ENCODE data around the gene KIF1B.

KIF1B gene

DNA sequence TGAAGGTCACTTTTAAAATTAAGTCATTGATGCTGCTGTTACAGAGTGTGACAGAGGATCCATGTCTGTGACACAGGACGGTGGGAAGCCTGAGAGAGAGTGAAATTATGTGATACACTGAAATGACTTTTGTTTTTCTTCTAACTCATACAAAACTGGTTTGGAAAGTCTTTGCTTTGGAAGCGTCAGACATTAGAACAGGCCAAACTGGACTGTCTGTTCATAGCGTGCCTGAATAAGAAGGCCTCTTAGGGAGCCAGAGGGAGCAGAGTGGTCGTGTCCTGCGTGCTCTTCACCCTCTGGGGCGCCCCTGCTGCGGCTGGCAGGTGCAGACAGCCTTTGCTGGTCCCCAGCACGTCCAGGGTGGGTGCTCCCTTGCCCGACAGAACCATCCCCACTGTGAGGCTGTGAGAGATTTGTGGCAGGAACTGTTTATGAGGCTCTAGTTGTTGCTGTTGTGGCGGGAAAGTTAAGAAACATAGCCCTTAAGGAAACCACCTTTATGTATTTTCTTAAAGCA is 168.8 kb downstream of the KIF1B start:
- Histone ChIP-seq H3K9ac (ENCODE audit: low read length) (no peak overlapping the region), H3K4me3 (ENCODE audit: low read length) (no peak overlapping the region), H3K27ac (ENCODE audit: low read length) (no peak overlapping the region)

DNA sequence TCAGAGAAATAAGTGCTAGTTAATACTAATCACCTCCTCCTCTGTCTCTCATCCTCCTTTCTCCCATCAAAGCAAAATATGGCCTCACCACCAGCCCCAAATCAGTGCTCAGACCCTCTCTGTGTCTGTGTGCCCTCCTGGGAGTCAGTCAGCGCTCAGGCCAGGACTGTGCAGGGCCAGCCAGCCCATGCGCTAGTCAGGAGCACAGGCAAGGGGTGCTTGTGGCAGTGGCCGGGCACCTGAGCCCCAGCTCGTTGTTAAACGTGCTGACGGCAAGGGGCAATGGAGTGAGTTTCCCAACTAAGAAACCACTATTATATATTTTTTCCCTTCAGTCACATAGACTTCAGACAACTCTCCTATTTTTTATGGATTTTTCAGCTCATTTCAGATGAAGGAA is 169.3 kb downstream of the KIF1B start:
- H3K27ac ChIP-seq (ENCODE audit: low read length), result no peak overlapping the region
- no peak overlapping the region for H3K9ac ChIP-seq (ENCODE audit: low read length)
- H3K4me3 ChIP-seq (ENCODE audit: low read length), result no peak overlapping the region
- H3K36me3 ChIP-seq (ENCODE audit: control insufficient read depth, low read depth, low read length), result peaks cover 34% of the 10 kb centered on the region
- no peaks in the 10 kb centered on the region for H3K27me3 ChIP-seq (ENCODE audit: control insufficient read depth, insufficient read depth, low read length)
- no peaks in the 10 kb centered on the region for H3K9me3 ChIP-seq (ENCODE audit: control insufficient read depth, low read depth, low read length)
- H3K4me1 ChIP-seq (ENCODE audit: control insufficient read depth, low read depth, low read length), result no peaks in the 10 kb centered on the region

More for the DNA sequence above, 168.8 kb downstream of the KIF1B start:
- no peaks in the 10 kb centered on the region for H3K27me3 ChIP-seq (ENCODE audit: control insufficient read depth, insufficient read depth, low read length)
- H3K36me3 ChIP-seq (ENCODE audit: control insufficient read depth, low read depth, low read length), result peaks cover 39% of the 10 kb centered on the region
- H3K9me3 ChIP-seq (ENCODE audit: control insufficient read depth, low read depth, low read length), result no peaks in the 10 kb centered on the region
- H3K4me1 ChIP-seq (ENCODE audit: control insufficient read depth, low read depth, low read length), result no peaks in the 10 kb centered on the region

DNA sequence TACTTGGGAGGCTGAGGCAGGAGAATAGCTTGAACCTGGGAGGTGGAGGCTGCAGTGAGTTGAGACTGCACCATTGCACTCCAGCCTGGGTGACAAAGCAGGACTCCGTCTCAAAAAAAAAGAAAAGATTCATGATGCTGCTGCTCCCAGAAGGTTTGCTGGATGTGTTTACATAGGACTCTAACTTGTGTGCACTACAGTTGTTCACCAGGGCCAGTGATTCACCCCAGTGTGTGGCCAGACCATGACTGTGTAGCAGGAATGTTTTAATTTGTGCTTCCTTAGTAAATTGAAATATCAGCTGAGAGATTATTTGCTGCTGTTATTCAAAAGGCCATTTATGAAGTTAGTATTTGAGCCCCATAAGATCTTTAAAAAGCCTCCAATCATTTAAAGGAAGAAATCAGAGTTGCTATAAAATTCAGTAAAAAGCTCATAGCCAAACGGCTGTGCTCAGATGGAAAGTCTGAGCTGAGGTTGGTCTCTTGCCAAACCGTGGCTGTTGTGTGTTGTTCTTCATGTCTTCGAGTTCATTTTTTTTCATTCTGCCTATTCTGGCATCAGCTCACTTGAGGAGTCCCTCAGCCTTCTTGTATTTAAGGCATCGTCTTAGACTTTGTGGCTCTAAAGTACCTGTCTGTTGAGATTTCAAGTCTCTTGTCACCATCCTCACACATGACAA is 170.4 kb downstream of the KIF1B start:
- Histone ChIP-seq H3K4me3 (ENCODE audit: low read length) (no peak overlapping the region), H3K27ac (ENCODE audit: low read length) (no peak overlapping the region), H3K9me3 (ENCODE audit: control insufficient read depth, low read depth, low read length) (no peaks in the 10 kb centered on the region), H3K36me3 (ENCODE audit: control insufficient read depth, low read depth, low read length) (peaks cover 26% of the 10 kb centered on the region), H3K27me3 (ENCODE audit: control insufficient read depth, insufficient read depth, low read length) (no peaks in the 10 kb centered on the region), H3K4me1 (ENCODE audit: control insufficient read depth, low read depth, low read length) (no peaks in the 10 kb centered on the region), H3K9ac (ENCODE audit: low read length) (no peak overlapping the region)

DNA sequence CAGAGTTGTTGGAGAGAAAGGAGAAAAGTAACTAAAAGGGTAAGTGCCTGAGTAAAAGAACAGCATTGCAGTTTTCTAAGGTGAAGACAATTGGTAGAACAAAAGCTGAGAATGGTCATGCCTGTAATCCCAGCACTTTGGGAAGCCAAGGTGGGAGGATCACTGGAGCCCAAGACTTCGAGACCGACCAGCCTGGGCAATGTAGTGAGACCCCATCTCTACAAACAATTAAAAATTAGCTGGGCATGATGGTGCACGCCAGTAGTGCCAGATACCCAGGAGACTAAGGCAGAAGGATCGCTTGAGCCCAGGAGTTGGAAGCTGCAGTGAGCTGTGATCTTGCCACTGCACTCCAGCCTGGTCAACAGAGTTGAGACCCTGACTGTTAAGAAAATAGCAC is 173.3 kb downstream of the KIF1B start:
- Histone ChIP-seq H3K27ac (ENCODE audit: low read length) (no peak overlapping the region), H3K27me3 (ENCODE audit: control insufficient read depth, insufficient read depth, low read length) (no peaks in the 10 kb centered on the region), H3K9ac (ENCODE audit: low read length) (no peak overlapping the region), H3K36me3 (ENCODE audit: control insufficient read depth, low read depth, low read length) (peaks cover 9% of the 10 kb centered on the region), H3K9me3 (ENCODE audit: control insufficient read depth, low read depth, low read length) (no peaks in the 10 kb centered on the region), H3K4me1 (ENCODE audit: control insufficient read depth, low read depth, low read length) (peaks cover 8% of the 10 kb centered on the region), H3K4me3 (ENCODE audit: low read length) (no peak overlapping the region)

DNA sequence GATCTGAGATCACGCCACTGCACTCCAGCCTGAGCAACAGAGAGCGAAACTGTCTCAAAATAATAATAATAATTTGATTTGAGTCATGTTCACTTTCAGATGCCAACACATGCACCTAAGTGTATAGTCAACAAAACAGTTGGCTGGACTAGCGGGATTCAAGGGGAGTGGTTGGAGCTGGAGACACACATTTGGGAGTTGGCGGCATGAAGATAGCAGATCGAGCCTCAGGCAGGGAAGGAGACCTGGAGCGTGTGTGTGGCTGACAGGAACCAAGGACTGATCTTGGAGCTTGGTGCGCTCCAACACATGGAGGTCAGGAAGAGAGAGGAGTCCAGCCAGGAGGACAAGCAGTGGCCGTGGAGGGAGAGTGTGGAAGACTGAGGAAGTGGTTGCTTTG is 173.8 kb downstream of the KIF1B start:
- Histone ChIP-seq H3K27ac (ENCODE audit: low read length) (no peak overlapping the region), H3K9ac (ENCODE audit: low read length) (no peak overlapping the region), H3K4me3 (ENCODE audit: low read length) (no peak overlapping the region), H3K4me1 (ENCODE audit: control insufficient read depth, low read depth, low read length) (peaks cover 8% of the 10 kb centered on the region), H3K9me3 (ENCODE audit: control insufficient read depth, low read depth, low read length) (no peaks in the 10 kb centered on the region), H3K36me3 (ENCODE audit: control insufficient read depth, low read depth, low read length) (peaks cover 3% of the 10 kb centered on the region), H3K27me3 (ENCODE audit: control insufficient read depth, insufficient read depth, low read length) (no peaks in the 10 kb centered on the region)

DNA sequence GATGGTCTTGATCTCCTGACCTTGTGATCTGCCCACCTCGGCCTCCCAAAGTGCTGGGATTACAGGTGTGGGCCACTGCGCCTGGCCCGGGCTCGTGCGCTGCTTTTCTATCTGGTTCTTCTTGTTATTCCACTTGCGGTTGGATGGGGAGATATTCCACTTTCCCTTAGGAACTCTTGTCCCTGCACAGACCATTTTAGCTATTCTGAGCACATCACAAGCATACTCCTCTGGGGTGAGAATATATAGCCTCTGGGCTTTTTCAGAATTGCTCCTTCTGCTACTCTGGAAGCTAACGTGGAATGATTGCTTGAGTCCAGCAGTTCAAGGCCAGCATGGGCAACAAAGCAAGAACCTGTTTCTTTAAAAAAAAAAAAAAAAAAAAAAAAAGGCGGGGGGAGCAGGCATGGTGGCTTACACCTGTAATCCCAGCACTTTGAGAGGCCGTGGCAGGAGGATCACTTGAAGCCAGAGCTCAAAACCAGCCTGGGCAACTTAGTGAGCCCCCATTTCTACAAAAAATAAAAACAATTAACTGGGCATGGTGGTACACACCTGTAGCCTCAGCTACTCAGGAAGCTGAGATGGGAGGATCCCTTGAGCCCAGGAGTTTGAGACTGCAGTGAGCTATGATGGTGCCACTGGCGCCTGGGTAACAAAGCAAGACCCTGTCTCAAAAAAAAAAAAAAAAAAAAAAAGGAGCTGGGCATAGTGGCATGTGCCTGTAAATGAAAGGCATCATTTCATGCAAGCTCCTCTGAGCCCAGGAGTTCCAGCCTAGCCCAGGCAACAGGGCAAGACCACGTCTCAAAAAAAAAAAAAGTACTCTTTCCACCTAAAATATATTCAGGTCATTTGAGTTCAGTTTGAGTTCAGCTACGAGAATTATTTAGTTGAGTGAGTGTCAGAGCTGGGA is 176.6 kb downstream of the KIF1B start:
- H3K27ac ChIP-seq (ENCODE audit: low read length), result peak overlapping the region; percentile 42
- no peaks in the 10 kb centered on the region for H3K27me3 ChIP-seq (ENCODE audit: control insufficient read depth, insufficient read depth, low read length)
- H3K36me3 ChIP-seq (ENCODE audit: control insufficient read depth, low read depth, low read length), result no peaks in the 10 kb centered on the region
- H3K9me3 ChIP-seq (ENCODE audit: control insufficient read depth, low read depth, low read length), result no peaks in the 10 kb centered on the region
- H3K4me3 ChIP-seq (ENCODE audit: low read length), result no peak overlapping the region
- peak overlapping the region; percentile 33 for H3K9ac ChIP-seq (ENCODE audit: low read length)
- peaks cover 8% of the 10 kb centered on the region for H3K4me1 ChIP-seq (ENCODE audit: control insufficient read depth, low read depth, low read length)

DNA sequence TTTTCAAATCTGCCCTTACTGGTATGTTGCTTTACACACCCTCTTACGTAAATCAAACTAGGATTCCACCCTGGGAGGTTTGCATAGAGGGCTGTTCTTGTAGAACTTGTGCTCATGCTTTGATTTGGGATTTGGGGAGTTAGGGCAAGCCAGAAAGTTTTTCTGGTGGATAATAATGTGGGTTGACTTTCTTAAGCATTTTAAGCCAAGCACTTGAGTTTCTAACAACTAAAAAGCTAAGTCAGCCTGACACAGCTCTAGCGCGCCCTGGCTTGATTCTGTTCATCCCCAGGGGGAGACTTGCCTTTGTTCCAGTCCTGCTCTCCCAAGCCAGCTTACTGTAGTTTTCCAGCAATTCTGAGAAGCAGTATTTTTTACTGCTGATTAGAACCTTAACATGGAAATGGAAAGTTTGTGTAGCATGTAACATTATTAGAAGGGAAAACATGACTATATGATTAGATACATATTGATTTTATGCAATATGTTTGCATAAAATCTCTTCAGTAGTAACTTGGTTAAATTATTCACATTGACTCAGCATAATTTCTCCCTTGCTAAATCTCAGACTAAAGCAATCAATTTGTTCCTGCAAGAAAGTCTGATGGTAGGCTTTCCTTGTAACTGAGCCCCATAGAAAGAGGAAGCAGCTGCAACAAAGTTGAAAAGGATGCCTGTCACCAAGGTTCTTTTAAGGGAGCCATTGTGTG is 177.5 kb downstream of the KIF1B start:
- peaks cover 8% of the 10 kb centered on the region for H3K4me1 ChIP-seq (ENCODE audit: control insufficient read depth, low read depth, low read length)
- no peaks in the 10 kb centered on the region for H3K9me3 ChIP-seq (ENCODE audit: control insufficient read depth, low read depth, low read length)
- H3K27ac ChIP-seq (ENCODE audit: low read length), result peak overlapping the region; percentile 42
- no peaks in the 10 kb centered on the region for H3K36me3 ChIP-seq (ENCODE audit: control insufficient read depth, low read depth, low read length)
- H3K4me3 ChIP-seq (ENCODE audit: low read length), result no peak overlapping the region
- peak overlapping the region; percentile 33 for H3K9ac ChIP-seq (ENCODE audit: low read length)
- H3K27me3 ChIP-seq (ENCODE audit: control insufficient read depth, insufficient read depth, low read length), result no peaks in the 10 kb centered on the region

DNA sequence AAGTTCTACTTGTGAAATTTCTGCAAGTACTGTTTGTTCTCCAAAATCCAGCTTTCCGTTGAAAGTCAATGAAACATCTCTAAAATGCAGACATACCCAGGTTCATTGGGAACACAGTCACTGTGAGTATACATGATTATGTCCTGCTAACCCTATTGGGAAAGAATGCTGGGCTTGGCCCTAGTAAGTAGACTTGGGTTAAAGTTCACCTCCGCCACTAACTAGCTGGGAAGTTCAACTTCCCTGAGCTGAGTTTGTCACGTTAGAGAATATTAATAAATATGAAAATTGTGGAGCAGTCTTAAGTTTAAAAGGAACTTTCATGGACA is 178.0 kb downstream of the KIF1B start:
- Histone ChIP-seq H3K36me3 (ENCODE audit: control insufficient read depth, low read depth, low read length) (no peaks in the 10 kb centered on the region), H3K4me1 (ENCODE audit: control insufficient read depth, low read depth, low read length) (peaks cover 8% of the 10 kb centered on the region), H3K4me3 (ENCODE audit: low read length) (no peak overlapping the region), H3K27me3 (ENCODE audit: control insufficient read depth, insufficient read depth, low read length) (no peaks in the 10 kb centered on the region), H3K9ac (ENCODE audit: low read length) (no peak overlapping the region), H3K27ac (ENCODE audit: low read length) (no peak overlapping the region), H3K9me3 (ENCODE audit: control insufficient read depth, low read depth, low read length) (no peaks in the 10 kb centered on the region)

DNA sequence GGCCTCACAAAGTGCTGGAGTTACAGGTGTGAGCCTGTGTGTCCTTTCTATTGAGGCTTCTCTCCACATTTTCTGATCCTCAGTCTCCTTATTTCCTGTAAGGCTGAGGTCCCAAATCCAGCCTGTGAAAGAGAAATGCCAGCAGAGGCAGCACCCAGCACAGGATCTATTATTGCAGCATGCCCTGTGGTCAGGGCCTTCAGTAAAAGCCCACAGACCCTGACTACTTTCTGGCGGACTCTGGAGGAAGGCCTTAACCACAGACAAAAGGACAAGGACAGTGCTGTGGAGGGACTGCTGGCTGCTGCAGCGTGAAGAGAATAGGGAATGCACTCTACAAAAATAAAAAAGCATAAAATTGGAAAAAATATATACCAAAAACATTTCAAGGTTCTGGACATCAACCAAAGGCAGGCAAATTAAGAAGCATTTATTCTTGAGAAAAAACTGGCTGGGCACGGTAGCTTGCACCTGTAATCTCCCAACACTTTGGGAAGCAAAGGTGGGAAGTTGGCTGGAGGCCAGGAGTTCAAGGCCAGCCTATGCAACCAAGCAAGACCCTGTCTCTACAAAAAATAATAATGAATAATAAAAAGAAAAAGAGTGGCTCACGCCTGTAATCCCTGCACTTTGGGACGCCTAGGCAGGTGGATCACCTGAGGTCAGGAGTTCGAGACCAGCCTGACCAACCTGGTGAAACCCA is 179.1 kb downstream of the KIF1B start:
- H3K9ac ChIP-seq (ENCODE audit: low read length), result no peak overlapping the region
- no peaks in the 10 kb centered on the region for H3K36me3 ChIP-seq (ENCODE audit: control insufficient read depth, low read depth, low read length)
- no peak overlapping the region for H3K4me3 ChIP-seq (ENCODE audit: low read length)
- H3K9me3 ChIP-seq (ENCODE audit: control insufficient read depth, low read depth, low read length), result no peaks in the 10 kb centered on the region
- no peak overlapping the region for H3K27ac ChIP-seq (ENCODE audit: low read length)
- H3K27me3 ChIP-seq (ENCODE audit: control insufficient read depth, insufficient read depth, low read length), result no peaks in the 10 kb centered on the region
- H3K4me1 ChIP-seq (ENCODE audit: control insufficient read depth, low read depth, low read length), result peaks cover 8% of the 10 kb centered on the region

DNA sequence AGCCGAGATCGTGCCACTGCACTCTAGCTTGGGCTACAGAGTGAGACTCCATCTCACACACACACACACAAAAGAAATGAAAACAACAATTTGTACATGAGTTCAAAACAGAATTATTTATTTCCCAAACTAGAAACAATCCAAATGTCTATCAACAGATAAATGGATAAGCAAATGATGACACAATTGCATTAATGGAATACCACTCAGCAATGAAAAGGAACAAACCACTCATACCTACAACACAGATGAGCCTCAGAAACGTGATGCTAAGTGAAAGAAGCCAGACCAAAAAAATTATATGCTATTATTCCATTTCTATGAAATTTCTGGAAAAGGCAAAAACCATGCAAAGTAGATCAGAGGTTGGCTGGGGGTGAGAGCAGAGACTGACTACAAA is 186.5 kb downstream of the KIF1B start:
- Histone ChIP-seq H3K27ac (ENCODE audit: low read length) (no peak overlapping the region), H3K9me3 (ENCODE audit: control insufficient read depth, low read depth, low read length) (no peaks in the 10 kb centered on the region), H3K4me1 (ENCODE audit: control insufficient read depth, low read depth, low read length) (peaks cover 7% of the 10 kb centered on the region), H3K36me3 (ENCODE audit: control insufficient read depth, low read depth, low read length) (peaks cover 7% of the 10 kb centered on the region), H3K4me3 (ENCODE audit: low read length) (no peak overlapping the region), H3K27me3 (ENCODE audit: control insufficient read depth, insufficient read depth, low read length) (no peaks in the 10 kb centered on the region), H3K9ac (ENCODE audit: low read length) (no peak overlapping the region)

DNA sequence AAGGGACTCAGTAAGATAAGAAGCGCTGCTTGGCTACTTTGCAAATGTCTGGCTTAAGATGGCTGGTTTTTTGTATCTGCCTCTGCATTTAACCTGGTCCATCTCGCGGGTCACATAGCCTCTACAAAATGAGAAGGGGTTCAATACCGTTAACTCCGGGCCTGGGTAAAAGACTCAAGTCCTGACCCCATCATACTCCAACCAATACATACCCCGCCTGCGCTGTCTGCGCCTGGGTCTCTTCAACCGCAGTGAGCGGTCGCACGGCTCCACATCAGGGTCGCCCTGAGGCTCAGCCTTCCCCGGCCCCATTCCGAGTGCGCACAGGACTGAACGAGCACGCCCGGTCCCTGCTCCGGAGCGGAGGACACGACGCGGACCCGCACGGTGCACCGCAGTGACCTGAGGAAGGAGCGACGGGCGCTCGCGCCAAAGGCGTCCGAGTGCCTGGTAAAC is 187.9 kb downstream of the KIF1B start:
- H3K27ac ChIP-seq (ENCODE audit: low read length), result peak overlapping the region; percentile 31
- H3K36me3 ChIP-seq (ENCODE audit: control insufficient read depth, low read depth, low read length), result peaks cover 19% of the 10 kb centered on the region

More for the DNA sequence above, 187.9 kb downstream of the KIF1B start:
- Histone ChIP-seq H3K27me3 (ENCODE audit: control insufficient read depth, insufficient read depth, low read length) (no peaks in the 10 kb centered on the region), H3K9me3 (ENCODE audit: control insufficient read depth, low read depth, low read length) (no peaks in the 10 kb centered on the region), H3K4me1 (ENCODE audit: control insufficient read depth, low read depth, low read length) (peaks cover 7% of the 10 kb centered on the region), H3K9ac (ENCODE audit: low read length) (peak overlapping the region; percentile 74), H3K4me3 (ENCODE audit: low read length) (peak overlapping the region; percentile 77)
